GM12801 (cell line): ENCODE data around the gene EDEM3.

Experiments
- CTCF ChIP-seq: IDR thresholded peaks from one replicate; pipeline ENCODE4 v1.5.1; 2011; ENCODE audit warnings: control low read depth; ENCODE audit not compliant: insufficient read length; ENCODE audit errors: extremely low read depth

EDEM3 gene

GRCh38 chr1:184781941-184782340 lies 27.3 kb upstream of the EDEM3 start:
- no peak for TF ChIP-seq CTCF

GRCh38 chr1:184775885-184776284 lies 21.2 kb upstream of the EDEM3 start:
- TF ChIP-seq CTCF, result no peak

GRCh38 chr1:184775329-184775728 lies 20.7 kb upstream of the EDEM3 start:
- TF ChIP-seq CTCF, result no peak

GRCh38 chr1:184773762-184774320 lies 19.2 kb upstream of the EDEM3 start:
- no peak for TF ChIP-seq CTCF

GRCh38 chr1:184771190-184771691 lies 16.6 kb upstream of the EDEM3 start:
- no peak for TF ChIP-seq CTCF

- TF ChIP-seq CTCF, result no peak
Measured at GRCh38 chr1:184770181-184770979, 15.7 kb upstream of the EDEM3 start.

GRCh38 chr1:184769241-184769640 lies 14.6 kb upstream of the EDEM3 start:
- TF ChIP-seq CTCF, result no peak
